NCI-H2196 (cell line): ENCODE results near the gene TRAF3.
"Not testable (repeated sequence)": the region's sequence is repeated elsewhere in the genome, so short reads cannot be mapped to it uniquely, and the experiment has no call there.

Experiments
- DNase-seq: peaks from one replicate; lab custom pipeline; 2025; ENCODE audit not compliant: unreplicated experiment; lab: John Stamatoyannopoulos, UW

TRAF3 gene

DNA sequence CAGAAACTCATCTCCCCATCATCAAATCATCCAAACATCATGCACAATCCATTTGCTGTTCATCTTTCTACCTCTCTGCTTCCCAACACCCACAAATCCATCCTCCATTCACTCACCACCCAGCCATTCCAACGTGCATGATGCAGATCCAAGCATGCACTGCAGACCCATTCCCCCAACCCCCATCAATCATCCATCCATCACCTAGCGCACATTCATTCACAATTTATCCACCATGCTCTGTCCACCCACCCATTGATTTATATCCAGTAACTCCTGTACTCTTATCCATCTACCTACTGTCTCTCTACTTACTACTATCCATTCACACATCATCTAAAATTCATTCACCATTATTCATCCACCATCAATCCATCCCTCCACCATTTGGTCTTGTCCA lies 141.2 kb downstream of the TRAF3 start:
- no peak for DNase-seq

GRCh38 chr14:102920273-102920997 lies 143.2 kb downstream of the TRAF3 start:
- no peak for DNase-seq

GRCh38 chr14:102920998-102921304 lies 143.7 kb downstream of the TRAF3 start:
- no peak for DNase-seq

GRCh38 chr14:102922490-102923200 lies 145.4 kb downstream of the TRAF3 start, which contains the start of gene AMN:
Gene AMN (plus strand): TSS chr14:102922663. CDS start chr14:102922689, 26 bp downstream.
- no peak for DNase-seq

DNA sequence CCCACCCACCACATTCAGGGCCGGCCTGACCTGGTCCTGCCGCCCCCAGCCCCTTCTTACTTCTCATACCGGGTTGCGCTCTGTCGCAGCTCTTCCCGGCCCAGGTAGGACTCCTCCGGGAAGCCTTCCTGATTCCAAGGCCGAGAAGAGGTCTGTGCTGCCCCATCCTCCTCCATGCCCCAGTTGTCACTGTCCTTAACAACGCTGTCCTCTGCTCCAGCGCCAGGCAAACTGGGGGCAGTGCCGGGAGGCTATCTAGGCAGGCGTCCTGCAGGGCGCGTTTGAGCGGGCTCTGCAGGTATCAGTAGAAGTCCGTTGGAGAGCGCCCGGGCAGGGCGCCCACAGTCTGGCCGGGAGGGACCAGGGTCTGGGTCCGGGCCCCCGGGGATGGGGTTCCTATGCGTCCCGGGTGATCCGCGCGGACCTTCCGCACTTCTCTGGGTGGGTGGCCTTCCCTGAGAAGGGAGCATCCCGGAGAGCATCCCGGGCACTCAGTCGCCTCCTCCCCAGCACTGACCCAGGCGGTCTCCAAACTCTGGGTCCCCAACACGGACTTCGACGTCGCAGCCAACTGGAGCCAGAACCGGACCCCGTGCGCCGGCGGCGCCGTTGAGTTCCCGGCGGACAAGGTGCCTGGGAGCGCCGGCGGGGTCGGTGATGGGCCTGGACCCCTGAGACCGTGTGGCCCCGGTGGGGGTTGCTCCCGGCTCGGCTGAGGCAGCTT lies 146.1 kb downstream of the TRAF3 start:
- DNase-seq: no peak

- DNase-seq: no peak
Observed at GRCh38 chr14:102923925-102924486, 146.8 kb downstream of the TRAF3 start.

DNA sequence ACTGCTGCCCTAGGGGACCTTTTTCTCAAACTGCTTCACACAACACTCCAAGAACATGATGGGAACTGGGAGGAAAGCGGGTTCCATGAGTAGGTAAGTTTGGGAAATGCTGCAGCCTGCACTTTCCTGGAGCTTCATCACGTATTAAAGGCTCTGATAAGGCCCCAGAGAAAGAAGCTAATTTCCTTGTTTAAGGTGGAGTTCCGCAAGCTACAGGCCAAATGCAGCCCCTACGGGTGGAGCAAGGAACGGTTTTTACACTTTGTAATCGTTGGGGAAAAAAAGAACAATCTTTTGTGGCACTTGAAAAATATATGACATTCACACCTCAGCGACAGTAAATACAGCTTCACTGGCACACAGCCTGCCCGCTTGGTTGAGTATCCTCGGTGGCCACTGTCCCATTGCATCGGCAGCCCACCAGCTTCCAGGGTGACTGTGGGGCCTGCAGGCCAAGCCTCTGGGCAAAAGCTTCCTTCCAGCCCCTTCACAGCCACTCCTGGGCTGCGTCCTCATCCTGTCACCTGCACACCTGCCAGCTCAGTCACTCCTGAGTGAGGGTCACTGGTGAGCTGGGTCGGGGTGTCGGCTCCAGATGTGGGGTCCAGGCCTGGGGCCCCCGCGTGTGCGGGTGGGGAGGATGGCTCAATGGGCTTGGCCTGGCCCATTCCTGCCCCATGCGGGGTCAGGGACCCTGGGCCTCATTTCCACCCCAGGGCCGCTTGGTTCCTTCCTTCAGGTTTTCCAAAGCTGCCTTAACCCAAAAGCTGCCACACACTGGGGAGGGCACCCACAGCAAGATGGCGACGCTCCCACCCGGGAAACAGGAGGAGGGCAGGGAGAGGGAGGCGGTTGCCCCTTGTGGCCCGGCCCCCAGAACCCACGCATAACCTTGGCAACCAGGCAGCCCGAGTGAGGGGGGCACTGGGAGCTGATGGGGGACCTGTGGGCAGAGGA lies 147.7 kb downstream of the TRAF3 start:
- no peak for DNase-seq

DNA sequence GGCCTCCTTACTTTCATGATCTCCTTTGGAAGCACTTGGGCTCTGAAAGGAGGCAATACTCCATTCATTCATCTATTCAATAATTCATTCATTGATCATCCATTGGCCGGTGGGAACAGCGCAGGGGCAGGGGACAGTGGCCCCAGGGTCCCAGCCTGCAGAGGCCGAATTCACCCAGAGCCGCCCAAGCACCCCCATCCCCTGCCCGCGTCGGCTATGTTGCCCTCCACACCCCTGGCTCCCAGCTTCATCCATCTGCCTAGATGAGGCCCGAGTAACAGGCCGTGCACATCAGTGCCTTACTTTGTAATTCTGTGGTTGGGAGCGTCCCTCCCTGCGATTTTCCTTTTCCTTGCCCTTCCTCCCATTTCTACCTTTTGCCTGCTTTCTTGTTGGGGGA lies 148.4 kb downstream of the TRAF3 start:
- DNase-seq: no peak

- DNase-seq: no peak
Observed at GRCh38 chr14:102926104-102926503, 148.9 kb downstream of the TRAF3 start.

GRCh38 chr14:102926840-102927239 lies 149.6 kb downstream of the TRAF3 start:
- not testable (repeated sequence) for DNase-seq

GRCh38 chr14:102927346-102927877 lies 150.2 kb downstream of the TRAF3 start:
- DNase-seq: no peak

DNA sequence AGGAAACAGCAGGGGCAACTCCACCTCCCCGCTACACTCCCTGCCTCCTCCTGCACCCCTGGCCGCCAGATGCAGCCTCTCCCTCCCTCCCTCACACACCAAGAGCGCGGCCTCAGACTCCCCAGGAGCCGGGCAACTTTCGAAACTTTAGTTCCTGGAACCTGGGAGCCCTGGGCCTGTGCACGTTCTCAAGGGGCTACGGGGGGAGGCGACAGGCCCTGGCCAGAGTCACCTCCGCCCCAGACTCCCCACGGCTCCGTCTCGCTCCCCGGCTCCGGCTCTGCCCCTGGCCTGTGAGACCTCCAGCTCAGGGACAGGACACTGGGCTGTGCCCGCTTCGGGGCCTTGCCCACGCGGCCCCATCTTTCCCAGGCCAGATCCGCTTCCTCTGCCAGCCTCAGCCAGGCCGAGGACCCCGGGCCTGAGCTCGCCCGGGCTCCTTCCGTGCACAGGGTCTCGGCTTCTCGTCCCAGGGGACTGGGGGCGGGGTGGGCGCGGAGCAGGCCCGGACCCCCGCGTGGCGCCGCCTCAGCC lies 150.7 kb downstream of the TRAF3 start:
- no peak for DNase-seq

- peak; percentile 47 for DNase-seq
Observed at GRCh38 chr14:102928412-102929240, 151.4 kb downstream of the TRAF3 start.

GRCh38 chr14:102929241-102930137 lies 152.2 kb downstream of the TRAF3 start:
- DNase-seq: no peak

- peak; percentile 1 for DNase-seq
Observed at GRCh38 chr14:102930138-102930752, 153.0 kb downstream of the TRAF3 start.

DNA sequence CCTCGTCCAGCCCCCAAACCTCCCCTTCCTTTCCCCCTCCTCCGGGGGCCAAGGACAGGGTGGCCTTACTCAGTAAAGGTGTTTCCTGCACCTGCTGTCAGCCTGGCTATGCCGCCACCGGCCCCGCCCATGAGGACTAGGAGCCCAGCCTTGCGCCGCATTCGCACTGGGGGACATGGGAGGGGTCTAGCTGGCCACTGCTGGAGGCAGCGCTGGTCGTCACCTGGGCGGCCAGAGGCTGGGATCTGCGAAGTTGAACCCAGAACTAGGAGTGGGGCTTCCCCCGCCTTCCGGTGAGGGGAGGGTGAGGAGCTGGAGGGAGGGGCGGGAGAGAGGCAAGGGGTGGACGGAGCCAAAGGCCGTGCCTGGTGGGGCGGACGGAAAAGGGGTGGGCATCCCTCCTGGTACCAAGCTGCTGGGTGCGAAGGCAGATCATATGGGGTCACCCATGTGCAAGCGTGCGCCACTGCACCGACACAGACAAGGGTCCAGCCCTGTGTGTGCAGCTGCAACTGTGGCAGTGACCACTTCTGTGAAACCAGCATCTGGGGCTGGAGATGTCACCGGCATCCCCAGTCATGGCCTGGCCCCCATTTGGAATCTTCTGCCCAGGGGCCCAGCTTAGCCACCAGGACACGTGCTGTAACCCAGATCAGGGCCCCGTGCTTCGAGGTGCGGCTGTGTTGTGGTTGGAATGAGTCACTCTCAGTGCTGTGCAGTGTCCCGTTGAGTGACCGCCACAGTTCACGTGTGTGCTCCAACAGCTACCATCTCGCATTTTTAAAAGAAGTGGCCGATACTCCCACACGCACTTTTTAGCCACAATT lies 153.7 kb downstream of the TRAF3 start:
- no peak for DNase-seq
